ENCODE data around the gene FAM83C.

Gene FAM83C

DNA sequence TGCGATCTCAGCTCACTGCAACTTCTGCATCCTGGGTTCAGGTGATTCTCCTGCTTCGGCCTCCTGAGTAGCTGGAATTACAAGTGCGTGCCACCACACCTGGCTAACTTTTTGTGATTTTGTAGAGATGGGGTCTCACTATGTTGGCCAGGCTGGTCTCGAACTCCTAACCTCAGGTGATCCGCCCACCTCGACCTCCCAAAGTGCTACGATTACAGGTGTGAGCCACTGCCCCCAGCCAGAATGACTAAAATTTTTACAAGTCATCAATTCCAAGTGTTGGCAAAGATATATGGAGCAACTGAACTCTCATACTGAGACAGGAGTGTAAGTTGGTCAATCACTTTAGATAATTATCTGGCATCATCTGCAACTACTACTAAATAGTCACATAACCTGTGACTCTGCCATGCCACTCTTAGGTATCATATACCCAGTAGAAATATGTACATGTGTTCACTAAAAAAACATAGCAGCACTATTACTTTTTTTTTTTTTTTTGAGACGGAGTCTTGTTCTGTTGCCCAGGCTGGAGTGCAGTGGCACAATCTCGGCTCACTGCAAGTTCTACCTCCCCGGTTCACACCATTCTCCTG lies 10.6 kb downstream of the FAM83C start:
- no peak for DNase-seq

DNA sequence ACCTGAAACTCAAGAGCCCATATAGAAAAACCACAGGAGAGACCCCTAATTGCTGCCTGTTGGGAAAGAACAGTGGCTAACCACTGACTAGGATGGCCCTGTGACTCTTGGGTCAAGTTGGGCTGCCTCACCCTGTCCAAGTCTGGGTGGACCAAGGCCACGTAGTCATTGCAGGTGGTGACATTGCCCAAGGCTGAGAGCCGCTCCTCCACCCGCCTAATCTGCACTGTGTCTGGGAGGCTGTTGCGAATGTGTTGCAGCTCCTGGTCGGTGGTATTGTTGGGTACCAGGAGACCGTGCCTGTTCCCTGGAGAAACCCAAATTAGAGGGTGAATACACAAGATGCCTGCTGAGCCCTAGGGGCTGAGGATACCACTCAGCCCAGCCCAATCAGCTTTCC lies 11.7 kb downstream of the FAM83C start:
- DNase-seq: no peak

DNA sequence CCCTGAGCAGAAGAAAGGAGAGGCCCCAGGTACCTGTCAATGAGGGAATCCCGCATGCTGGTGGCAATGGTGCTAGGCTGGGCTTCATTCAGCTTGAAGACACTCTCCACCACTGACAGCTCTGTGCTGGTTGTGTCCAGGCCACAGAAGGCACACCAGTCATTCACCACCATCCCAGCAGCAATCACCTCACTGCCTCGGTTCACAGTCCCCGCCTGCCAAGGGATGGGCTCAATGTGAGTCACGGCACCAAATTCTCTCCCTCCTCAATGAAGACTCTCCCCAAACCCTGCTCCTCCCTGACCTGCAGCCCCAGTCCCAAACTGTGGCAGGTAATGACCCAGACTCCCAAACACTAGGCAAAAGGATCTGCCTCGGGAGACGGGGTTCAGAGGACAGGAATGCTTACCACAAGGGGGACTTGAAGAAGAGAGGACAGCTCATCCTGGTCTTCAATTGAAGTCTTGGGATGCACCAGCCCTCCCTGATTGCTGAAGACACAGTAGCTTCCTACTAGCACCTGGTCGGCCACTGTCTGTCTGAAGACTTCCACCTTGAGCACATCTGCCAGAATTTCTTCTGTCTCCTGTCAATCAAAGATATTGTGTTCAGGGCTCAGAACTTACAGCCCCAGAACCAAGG lies 12.6 kb downstream of the FAM83C start:
- DNase-seq: no peak

DNA sequence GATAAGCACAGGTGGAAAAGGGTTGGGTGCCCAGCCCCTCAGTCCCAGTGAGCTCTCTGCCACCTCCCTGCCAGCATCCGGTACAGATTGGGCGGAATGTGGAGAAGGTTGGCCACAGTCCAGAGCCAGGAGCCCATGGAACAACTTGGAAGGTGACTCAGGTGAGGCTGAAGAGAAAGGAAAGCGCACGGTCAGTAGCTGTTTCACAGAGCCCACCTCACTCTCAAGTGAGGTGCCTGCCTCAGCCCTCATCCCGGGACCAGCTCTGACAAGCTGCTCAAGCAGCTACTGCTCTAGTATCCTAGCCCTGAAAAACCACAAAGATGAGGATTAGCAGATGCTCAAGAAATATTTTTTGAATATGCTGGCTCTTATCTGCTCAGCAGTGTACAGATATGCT lies 13.2 kb downstream of the FAM83C start:
- no peak for DNase-seq

DNA sequence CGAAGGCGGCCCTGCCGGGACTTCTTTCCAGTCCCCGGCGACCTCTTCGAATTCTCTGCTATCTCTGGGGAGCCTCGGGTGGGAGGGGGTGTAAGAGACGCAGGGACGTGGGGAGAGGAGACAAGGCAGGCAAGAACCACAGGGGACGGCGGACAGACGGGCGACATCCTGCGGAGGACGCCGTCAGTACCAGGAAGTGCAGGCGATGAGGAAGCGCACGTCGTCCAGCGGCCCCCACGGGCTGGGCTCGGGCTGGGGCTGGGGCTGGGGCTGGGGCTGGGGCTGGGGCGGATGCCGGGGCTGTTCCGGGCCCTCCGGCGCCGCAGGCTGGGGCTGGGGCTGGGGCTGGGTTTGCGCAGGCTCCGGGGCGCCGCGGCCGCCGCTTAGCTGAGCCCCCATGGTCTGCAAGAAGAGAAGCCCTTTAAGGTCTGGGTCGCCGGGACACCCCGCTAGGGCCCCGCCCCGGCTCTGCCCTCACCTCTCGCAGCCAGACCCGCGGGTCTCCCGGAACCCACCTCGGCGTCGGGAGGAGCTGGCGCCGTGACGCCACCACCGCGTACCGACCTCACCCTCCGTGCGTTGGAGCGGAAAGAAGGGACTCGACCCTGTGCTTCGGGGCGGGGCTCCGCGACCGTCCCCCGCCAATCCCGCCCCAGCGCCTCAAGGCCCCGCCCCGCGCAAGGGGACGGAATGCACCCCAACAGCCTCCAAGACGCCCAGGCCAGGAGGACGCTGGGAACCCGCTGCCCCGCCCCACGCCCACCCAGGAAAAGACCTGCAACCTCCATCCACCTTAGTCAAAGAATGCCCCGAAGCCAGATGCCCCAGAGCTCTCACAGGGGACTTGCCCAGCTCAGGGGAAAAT lies 14.5 kb downstream of the FAM83C start, which contains the start of gene MMP24OS:
TSS of gene MMP24OS (minus strand) at position 592 of the 865 bp plus-strand sequence. CDS start at position 399, 193 bp downstream.
- DNase-seq: peak; percentile 89

DNA sequence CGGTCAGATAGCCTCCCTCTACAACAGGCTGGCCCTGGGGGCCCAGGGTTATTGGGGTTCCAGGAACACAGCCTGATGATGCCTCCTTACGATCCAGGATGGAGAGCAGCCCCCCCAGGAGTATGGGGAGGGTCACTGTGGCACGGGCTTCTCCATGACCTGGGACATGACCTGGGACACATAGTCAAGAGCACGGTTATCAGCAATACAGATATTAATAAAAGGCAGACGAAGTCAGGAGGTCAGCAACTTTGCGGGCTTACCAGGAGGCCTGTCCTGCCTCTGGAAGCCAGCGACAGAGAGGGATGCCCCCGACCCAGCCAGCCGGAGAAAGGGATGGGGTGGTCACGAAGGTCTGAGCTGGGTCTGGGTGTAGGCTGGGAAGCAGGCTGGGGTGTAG lies 15.1 kb downstream of the FAM83C start:
- no peak for DNase-seq

DNA sequence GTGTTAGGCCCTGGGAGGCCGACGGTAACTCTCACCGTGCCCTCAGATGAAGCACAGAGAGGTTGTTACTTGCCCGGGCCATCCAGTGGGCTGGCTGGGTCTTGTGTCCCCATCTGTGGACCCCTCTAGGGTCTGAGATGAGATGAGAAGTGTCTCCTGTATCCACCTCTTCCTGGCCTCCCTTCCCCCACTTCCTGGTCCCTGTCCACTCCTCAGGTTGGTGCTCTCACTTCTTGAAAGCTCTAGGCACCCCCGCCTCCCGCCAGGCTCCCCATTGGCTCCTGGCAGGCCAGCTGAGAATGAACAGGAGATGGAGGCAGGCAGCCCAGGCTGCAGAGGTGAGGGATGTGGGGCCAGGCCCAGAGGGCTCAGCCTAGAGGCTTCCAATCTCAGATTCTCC lies 15.8 kb downstream of the FAM83C start:
- no peak for DNase-seq

DNA sequence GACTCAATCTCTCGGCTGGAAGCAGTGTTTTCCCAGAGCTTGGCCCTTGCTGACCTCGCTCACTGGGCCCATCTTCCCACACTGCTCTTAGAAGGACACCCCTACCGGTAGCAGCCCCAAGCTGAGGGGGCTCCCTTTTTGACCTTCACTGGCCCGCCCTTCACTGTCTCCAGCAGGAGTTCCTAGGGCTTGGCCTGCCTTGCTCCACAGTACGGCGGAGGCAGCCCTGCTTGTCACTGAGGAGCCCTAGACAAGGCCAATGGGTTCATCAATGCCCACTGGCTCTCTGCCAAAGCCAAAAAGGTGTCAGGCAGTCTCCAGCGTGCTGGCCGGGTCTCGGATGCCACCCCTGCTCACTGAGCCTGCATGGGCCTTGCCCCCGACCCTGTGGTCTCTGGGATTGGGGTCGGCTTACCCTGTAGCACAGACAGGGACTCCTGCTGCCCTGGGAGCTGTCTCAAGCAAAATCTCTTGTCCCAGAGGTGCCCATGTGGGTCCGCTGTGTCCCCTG lies 16.4 kb downstream of the FAM83C start:
- no peak for DNase-seq

DNA sequence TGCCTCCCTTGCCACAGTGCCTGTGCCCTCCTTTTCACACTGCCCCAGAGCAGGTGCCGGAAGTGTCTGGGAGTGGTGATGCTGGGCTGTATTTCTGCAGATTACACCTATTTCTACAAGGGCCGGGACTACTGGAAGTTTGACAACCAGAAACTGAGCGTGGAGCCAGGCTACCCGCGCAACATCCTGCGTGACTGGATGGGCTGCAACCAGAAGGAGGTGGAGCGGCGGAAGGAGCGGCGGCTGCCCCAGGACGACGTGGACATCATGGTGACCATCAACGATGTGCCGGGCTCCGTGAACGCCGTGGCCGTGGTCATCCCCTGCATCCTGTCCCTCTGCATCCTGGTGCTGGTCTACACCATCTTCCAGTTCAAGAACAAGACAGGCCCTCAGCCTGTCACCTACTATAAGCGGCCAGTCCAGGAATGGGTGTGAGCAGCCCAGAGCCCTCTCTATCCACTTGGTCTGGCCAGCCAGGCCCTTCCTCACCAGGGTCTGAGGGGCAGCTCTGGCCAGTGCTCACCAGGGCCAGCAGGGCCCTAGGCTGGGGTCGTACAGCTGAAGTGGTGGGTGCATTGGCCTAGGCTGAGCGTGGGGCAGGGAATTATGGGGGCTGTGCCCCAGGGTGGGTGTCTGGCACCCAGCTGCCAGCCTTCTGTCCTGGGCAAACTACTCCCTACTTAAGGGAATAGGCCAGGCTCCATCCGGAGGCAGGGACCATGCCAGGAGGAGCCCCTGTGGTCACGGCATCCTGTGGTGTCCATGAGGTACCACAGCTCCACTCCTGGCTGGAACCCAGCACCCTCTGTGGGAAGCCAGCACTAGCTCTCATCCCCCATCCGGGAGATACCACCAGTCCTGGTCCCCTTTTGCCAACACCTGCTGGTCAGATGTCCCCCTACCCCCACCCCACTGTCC lies 17.8 kb downstream of the FAM83C start:
- DNase-seq: no peak

DNA sequence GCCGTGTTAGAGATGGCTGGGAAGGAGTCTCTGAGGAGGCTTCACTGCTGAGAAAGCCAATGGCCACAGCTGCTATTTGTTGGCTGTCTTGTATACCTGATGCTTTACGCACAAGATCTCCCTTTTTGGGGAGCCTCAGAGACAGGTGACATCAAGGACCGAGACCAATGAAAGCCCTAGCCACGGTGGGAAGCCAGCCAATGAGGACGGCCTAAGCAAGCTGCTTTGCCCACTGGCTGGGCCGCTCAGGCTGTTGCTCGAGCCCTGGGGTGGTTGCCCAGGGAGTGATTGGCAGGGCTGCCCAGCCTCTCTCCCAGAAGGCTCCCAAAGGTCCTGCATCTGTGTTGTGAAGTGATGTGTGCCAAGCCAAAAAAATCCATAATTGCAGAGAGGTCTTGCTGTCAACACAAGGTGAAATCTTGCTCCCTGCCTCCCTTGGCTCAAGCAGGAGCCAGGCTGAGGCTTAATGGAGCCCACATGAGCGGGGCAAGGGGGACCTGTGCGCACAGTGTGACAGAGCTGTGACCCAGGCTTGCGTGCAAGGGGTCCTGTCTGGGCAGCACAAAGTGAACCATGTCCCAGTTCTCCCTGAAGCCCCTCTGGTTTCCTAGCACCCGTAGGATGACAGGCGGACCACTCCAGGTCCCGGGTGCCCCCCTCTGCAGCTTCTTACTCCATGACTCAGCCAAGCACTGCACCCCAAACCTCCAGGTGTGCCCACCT lies 18.6 kb downstream of the FAM83C start:
- no peak for DNase-seq

DNA sequence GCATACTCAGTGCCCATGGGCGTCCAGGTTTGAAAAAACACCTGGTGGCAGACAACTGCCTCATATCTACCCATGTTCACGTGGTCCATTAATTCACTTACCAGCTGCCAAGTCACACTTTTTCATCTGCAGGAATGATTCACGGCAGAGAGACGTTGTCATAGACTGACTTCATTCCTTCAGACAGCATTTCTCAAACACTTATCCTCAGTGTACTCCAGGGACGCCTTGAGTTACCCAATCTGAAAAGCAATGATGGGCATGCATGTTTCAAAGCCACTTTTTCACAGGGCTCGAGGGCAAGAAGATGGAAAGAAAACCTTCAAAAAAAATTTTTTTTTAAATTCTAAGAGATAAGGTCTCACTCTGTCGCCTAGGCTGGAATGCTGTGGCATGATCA lies 20.3 kb downstream of the FAM83C start:
- peak; percentile 51 for DNase-seq

DNA sequence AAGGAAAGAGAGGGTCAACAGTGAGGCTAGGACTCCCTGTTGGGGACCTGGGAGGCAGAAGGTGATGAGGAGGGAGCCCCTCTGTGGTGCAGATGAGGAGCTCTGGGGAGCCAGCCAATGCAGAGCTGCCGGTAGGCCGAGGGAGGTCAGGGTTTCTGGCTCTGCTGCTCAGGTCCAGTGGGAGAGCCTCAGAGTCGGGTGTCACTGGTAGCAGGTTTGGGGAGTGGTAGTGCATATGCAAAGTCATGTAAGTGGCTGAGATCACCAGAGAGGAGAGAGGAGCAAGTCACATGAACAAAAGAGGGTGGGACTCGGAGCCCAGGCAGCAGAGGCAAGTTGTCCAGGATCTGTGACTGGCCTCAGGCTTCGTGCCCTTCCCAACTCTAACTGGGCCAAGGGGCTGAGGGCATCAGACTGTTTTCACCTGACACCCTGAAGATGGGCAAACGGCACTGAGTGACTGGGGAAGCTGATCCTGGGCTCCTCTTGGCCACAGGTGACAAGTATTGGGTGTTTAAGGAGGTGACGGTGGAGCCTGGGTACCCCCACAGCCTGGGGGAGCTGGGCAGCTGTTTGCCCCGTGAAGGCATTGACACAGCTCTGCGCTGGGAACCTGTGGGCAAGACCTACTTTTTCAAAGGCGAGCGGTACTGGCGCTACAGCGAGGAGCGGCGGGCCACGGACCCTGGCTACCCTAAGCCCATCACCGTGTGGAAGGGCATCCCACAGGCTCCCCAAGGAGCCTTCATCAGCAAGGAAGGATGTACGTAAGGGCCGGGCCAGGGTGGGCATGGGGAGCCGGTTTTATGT lies 20.9 kb downstream of the FAM83C start:
- DNase-seq: no peak

DNA sequence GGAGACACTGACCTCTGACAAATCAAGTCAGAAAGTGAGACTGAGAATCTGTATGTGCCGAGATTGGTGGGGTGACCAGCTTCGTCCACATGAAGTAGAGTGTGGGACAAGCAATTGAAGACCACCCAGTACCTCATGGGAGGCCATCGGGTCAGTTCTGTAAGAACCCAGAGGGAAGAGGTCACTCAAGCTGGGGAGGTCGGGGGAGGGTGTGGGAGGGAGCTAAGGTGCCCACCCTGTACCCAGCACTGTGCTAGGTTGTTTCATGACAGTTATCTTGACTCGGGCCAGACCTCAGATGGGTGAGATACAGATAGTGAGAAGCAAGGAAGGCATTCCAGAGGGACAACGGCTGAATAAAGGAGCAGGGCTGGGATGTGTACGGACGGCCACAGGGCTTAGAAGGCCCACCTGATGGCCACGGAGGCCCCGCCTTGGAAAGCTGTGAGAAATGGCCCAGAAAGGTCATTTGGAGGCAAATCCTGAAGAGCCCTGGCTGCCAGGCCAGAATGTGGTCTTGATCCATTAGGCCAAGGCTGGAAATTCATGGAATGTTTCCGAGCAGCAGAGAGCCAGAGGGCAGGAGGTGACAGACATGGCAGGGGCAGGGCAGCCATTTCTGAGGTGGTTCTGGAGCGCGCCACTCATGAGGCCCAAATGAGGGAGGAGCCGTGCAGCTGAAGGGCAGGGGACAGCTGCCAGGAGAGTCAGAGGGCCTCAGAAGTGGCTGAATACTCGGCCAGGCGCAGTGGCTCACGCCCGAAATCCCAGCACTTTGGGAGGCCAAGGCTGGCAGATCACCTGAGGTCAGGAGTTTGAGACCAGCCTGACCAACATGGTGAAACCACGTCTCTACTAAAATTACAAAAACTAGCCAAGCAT lies 22.0 kb downstream of the FAM83C start:
- no peak for DNase-seq

DNA sequence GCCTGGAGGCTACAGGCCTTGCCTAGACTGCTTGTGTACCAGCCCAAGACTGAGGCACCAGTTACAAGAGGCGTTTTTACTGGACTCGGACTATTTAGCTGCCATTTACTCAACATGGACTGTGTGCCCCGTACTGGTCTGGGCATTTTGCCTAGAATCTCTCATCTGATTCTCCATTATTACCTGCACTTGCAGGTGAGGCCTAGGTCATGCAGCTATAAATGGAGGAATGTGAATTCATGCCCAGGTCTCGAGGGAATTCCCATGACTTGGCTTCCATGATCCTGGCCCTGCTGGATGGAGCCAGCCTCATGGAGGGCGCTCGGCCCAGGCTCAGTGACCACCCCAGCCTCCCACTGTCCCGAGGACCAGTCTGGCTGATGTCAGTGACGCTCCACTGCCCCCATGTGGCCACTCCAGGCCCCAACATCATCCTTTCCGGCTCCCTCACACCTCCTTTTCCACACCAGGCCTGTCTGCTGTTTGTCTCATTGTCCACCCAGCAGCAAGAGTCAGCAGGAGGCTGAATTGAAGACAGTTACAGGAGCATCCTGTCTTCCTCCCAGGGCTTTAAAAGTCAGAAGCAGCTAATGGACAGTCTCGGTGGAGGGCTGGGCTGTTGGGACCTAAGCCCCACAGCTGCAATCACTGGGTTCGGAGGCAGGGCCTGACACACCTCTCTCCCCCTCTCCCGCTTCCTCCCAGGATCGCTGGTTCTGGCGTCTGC lies 23.0 kb downstream of the FAM83C start:
- DNase-seq: peak; percentile 59

DNA sequence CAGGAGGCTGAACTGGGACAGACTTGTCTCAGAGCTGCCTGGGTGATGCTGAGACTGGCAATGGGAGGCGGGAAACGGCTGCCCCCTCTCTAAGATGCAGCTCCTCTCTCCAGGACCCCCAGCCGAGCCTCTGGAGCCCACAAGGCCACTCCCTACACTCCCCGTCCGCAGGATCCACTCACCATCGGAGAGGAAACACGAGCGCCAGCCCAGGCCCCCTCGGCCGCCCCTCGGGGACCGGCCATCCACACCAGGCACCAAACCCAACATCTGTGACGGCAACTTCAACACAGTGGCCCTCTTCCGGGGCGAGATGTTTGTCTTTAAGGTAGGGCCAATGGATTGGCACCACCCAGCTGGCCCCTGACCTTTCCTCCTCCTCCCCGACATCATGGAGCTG lies 25.1 kb downstream of the FAM83C start:
- no peak for DNase-seq

DNA sequence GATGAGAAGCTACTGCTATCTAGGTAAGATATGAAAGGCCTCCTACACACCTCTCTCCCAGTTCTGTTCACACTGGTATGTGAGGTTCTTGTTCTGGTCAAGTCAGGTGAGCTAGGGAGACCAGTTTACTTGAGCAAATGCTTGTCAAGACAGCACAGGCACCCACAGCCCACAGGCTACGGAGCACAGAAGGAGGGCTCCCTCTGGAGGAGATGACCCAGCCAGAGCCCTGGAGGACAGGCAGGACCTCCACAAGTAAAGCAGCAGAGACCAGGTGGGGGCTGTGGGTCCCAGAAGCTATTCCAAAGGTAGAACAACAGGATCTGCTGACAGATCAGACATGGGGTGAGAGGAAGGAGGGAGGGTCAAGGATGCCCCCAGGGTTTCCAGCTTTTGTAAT lies 27.5 kb downstream of the FAM83C start:
- peak; percentile 21 for DNase-seq

DNA sequence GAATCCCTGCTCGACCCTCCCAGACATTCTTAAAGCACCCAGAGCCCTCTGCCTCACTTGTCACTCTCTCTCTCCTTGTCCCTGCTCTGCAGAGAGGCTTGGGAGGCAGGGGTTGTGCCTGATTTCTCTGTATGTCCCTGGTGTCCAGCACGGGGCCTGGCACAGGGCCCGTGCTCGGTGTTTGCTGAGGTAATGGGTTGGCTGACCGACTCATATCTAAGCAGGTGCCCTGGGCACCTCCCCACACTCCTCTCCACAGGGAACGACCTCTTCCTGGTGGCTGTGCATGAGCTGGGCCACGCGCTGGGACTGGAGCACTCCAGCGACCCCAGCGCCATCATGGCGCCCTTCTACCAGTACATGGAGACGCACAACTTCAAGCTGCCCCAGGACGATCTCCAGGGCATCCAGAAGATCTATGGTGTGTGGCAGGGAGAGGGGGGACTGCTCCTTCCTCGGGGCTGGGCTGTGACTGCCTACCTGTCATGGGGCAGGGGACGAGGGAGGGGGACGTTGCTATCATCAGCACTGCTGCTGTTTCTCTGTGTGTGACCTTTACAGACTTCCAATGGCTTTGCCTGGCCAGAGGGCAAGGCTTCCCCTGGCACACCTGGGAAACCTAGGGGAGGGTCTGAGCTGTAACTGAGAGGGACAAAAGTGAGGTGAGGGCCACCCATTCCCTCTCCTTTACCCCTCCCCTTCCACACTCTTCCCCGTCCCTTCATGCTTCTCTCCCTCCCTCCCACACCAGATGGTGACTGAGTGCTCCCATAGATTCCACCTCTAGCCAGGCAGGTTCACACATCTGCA lies 28.5 kb downstream of the FAM83C start:
- DNase-seq: no peak

Data from fibroblast of skin of right biceps (primary cell).